Body of pancreas (tissue), 4 donors: ENCODE data around the gene MYADML2.

Experiments used
- CTCF ChIP-seq, 7 experiments: fragments of 450-650 bp in 4 of 7; fragments of 200-600 bp in 3 of 7; sonication (generic) in 3 of 7; IDR thresholded peaks; one replicate each; pipeline ENCODE4 v1.5.1; 2016 to 2019; ENCODE audit warnings: antibody characterized with exemption in 7 of 7
- POLR2A ChIP-seq, 3 donors: fragments of 450-650 bp; IDR thresholded peaks; one replicate each; pipeline ENCODE4 v1.6.1; 2016; ENCODE audit warnings: antibody characterized with exemption in 3 of 3, mild to moderate bottlenecking in 2 of 3

DNA sequence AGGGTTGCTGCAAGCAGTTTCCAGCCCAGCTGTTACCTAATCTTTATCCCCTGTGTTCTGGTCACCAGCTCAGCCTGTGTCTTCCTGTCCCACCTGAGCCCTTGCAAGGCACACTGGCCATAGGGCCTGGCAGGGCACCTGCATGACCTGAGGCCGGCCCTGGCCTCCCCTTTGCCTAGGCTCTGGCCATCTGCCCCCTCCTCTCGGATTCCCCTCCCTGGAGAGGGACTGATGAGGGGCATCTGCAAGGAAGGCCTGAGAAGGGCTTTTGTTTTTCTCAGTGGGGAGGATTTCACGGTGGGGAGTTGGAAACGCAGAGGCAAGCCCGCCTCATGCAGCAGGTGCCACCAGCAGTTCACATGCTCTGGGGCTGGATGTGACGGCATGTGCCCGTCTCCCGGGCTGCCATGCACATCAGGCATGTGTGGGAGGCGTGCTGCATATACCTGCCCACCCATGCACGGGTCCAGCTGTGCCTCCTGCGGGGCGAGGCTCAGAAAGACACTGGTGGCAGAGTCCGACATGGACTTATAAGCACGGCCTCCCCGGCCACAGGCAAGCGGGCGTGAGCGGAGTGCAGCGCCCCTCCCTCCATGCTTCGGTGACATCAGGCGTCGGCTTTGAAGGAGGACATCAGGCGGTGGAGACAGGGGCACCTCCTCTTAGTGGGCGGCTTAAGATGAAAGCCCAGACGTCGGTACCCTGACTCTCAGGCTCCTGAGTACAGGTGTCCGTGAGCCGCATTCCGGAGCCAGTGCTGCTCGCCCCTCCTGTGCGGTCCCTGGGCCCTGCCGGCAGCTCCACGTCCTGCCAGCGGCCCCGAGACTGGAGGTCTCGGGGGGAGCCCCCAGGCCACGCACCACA, 46.9 kb upstream of the MYADML2 start:
- TF ChIP-seq POLR2A (IDR thresholded peaks at IDR 0.05) (no peak), CTCF (IDR thresholded peaks at IDR 0.05) (no peak)
